Gastrocnemius medialis (tissue), 4 donors: ENCODE data around the gene NRARP.
"Not testable (repeated sequence)": the region's sequence is repeated elsewhere in the genome, so short reads cannot be mapped to it uniquely, and the experiment has no call there.

ENCODE experiments used
- POLR2A ChIP-seq, 2 donors: fragments of 450-650 bp; IDR thresholded peaks; one replicate each; pipeline ENCODE4 v1.6.1; 2017; ENCODE audit warnings: antibody characterized with exemption in 2 of 2, mild to moderate bottlenecking in 2 of 2, moderate library complexity in 2 of 2
- TF ChIP-seq, protein P1 (sequence below), 5 experiments: fragments of 450-650 bp in 3 of 5; fragments of 200-600 bp in 2 of 5; sonication (generic) in 2 of 5; IDR thresholded peaks in 4 of 5; conservative IDR thresholded peaks in 1 of 5; 1 replicate in 4 of 5; 2 replicates in 1 of 5; pipeline ENCODE4 v1.5.1; 2016 to 2019; ENCODE audit warnings: antibody characterized with exemption in 5 of 5, mild to moderate bottlenecking in 3 of 5, moderate library complexity in 3 of 5

DNA sequence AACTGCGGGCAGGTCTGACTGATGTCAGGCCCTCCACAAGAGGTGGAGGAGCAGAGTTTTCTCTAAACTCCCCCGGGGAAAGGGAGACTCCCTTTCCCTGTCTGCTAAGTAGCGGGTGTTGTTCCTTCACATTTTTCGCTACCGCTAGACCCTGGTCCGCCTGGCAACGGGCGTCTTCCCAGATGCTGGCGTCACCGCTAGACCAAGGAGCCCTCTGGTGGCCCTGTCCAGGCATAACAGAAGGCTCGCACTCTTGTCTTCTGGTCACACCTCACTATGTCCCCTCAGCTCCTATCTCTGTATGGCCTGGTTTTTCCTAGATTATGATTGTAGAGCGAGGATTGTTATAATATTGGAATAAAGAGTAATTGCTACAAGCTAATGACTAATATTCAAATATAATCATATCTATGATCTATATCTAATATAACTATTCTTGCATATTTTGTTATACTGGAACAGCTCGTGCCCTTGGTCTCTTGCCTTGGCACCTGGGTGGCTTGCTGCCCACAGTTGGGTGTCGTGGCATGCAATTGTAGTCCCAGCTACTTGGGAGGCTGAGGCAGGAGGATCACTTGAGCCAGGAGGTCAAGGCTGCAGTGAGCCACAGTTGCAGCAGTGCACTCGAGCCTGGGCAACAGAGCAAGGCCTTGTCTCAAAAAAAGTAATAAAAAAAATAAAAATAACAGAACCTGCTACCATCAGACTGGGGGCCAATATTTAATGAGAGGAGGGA is 39.7 kb downstream of the NRARP start:
- TF ChIP-seq, protein P1, sequence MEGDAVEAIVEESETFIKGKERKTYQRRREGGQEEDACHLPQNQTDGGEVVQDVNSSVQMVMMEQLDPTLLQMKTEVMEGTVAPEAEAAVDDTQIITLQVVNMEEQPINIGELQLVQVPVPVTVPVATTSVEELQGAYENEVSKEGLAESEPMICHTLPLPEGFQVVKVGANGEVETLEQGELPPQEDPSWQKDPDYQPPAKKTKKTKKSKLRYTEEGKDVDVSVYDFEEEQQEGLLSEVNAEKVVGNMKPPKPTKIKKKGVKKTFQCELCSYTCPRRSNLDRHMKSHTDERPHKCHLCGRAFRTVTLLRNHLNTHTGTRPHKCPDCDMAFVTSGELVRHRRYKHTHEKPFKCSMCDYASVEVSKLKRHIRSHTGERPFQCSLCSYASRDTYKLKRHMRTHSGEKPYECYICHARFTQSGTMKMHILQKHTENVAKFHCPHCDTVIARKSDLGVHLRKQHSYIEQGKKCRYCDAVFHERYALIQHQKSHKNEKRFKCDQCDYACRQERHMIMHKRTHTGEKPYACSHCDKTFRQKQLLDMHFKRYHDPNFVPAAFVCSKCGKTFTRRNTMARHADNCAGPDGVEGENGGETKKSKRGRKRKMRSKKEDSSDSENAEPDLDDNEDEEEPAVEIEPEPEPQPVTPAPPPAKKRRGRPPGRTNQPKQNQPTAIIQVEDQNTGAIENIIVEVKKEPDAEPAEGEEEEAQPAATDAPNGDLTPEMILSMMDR (IDR thresholded peaks at IDR 0.05 in 4 of 5, conservative IDR thresholded peaks at IDR 0.05 in 1 of 5): peak; percentile 45 to 67 (median 53)
- not testable (repeated sequence) for TF ChIP-seq POLR2A (IDR thresholded peaks at IDR 0.05)
